Peyer's patch (tissue), 4 donors: ENCODE measurements around the gene TIAM1. TPM values are rescaled to one million over a fixed set of nuclear protein-coding genes. Genes with fewer than 3 reads are reported as not detected.

Experiments
- DNase-seq, 3 donors: peaks; one replicate each; pipeline ENCODE4 v3.0.0-alpha.2; 2017 to 2019
- H3K27ac ChIP-seq, 4 donors: fragments of 200-600 bp; sonication (generic); one replicate each; pipeline ENCODE4 v1.5.1; 2016 to 2019
- H3K27me3 ChIP-seq, 2 donors: fragments of 200-600 bp; sonication (generic); one replicate each; pipeline ENCODE4 v1.5.1; 2019
- H3K36me3 ChIP-seq, 3 donors: fragments of 200-600 bp; sonication (generic); one replicate each; pipeline ENCODE4 v1.5.1; 2016 to 2019
- H3K4me1 ChIP-seq, 4 donors: fragments of 200-600 bp; sonication (generic); one replicate each; pipeline ENCODE4 v1.5.1; 2016 to 2019
- H3K4me3 ChIP-seq, 4 donors: fragments of 200-600 bp; sonication (generic); 1 replicate in 3 of 4; 2 replicates in 1 of 4; pipeline ENCODE4 v1.5.1; 2016 to 2019; ENCODE audit warnings: mild to moderate bottlenecking in 1 of 4
- H3K9me3 ChIP-seq, 4 donors: fragments of 200-600 bp; sonication (generic); one replicate each; pipeline ENCODE4 v1.5.1; 2016 to 2019; ENCODE audit warnings: mild to moderate bottlenecking in 1 of 4
- CTCF ChIP-seq, 6 experiments: fragments of 450-650 bp in 4 of 6; fragments of 200-600 bp in 2 of 6; sonication (generic) in 1 of 6; IDR thresholded peaks; one replicate each; pipeline ENCODE4 v1.5.1; 2017 to 2019; ENCODE audit warnings: antibody characterized with exemption in 6 of 6, mild to moderate bottlenecking in 3 of 6, moderate library complexity in 1 of 6
- POLR2A ChIP-seq, 2 donors: fragments of 450-650 bp; IDR thresholded peaks; one replicate each; pipeline ENCODE4 v1.5.1; 2017; ENCODE audit warnings: antibody characterized with exemption in 2 of 2, mild to moderate bottlenecking in 2 of 2, moderate library complexity in 2 of 2
- total RNA-seq, 4 donors: library from RNA; depleted of rRNA; stranded (reverse); fragments of >200 nt; gene quantifications; one replicate each; pipeline ENCODE4 v1.1.0, GENCODE V29; 2016

The TIAM1 gene
- total RNA-seq, 4 donors from 2014 or later, result 1.4 to 13.2 (median 2.9) TPM

GRCh38 chr21:31349208-31349607 is 5.1 kb upstream of the TIAM1 start:
- H3K36me3 ChIP-seq, result no peaks in the 10 kb centered on the region
- H3K9me3 ChIP-seq, result no peaks in the 10 kb centered on the region
- no peak for DNase-seq
- H3K4me1 ChIP-seq, result no peaks in the 10 kb centered on the region
- TF ChIP-seq CTCF (IDR thresholded peaks at IDR 0.05), result no peak
- no peak for TF ChIP-seq POLR2A (IDR thresholded peaks at IDR 0.05)
- no peak overlapping the region for H3K27ac ChIP-seq
- H3K27me3 ChIP-seq, result no peaks in the 10 kb centered on the region
- H3K4me3 ChIP-seq, result no peak overlapping the region

GRCh38 chr21:31348188-31348587 is 4.1 kb upstream of the TIAM1 start:
- TF ChIP-seq CTCF (IDR thresholded peaks at IDR 0.05) (no peak), POLR2A (IDR thresholded peaks at IDR 0.05) (no peak)

GRCh38 chr21:31347435-31348032 is 3.5 kb upstream of the TIAM1 start:
- no peak for TF ChIP-seq POLR2A (IDR thresholded peaks at IDR 0.05)
- TF ChIP-seq CTCF (IDR thresholded peaks at IDR 0.05), result peak in 3 of 6 experiments; percentile 7 to 32 (median 26)
- Histone ChIP-seq H3K36me3 (no peaks in the 10 kb centered on the region), H3K27me3 (no peaks in the 10 kb centered on the region), H3K4me1 (no peaks in the 10 kb centered on the region), H3K9me3 (no peaks in the 10 kb centered on the region), H3K4me3 (no peak overlapping the region), H3K27ac (no peak overlapping the region)
- DNase-seq, result no peak

More at GRCh38 chr21:31348188-31348587, 4.1 kb upstream of the TIAM1 start:
- Histone ChIP-seq H3K9me3 (no peaks in the 10 kb centered on the region), H3K27me3 (no peaks in the 10 kb centered on the region), H3K27ac (no peak overlapping the region), H3K4me1 (no peaks in the 10 kb centered on the region), H3K36me3 (no peaks in the 10 kb centered on the region), H3K4me3 (no peak overlapping the region)
- no peak for DNase-seq

GRCh38 chr21:31346256-31346821 is 2.3 kb upstream of the TIAM1 start:
- no peak overlapping the region for H3K4me3 ChIP-seq
- H3K27ac ChIP-seq, result no peak overlapping the region
- H3K27me3 ChIP-seq, result no peaks in the 10 kb centered on the region
- no peak for DNase-seq
- H3K36me3 ChIP-seq, result no peaks in the 10 kb centered on the region
- no peak for TF ChIP-seq POLR2A (IDR thresholded peaks at IDR 0.05)
- no peak for TF ChIP-seq CTCF (IDR thresholded peaks at IDR 0.05)
- H3K9me3 ChIP-seq, result no peaks in the 10 kb centered on the region
- no peaks in the 10 kb centered on the region for H3K4me1 ChIP-seq

- H3K9me3 ChIP-seq, result no peaks in the 10 kb centered on the region
- H3K4me3 ChIP-seq, result no peak overlapping the region
- no peaks in the 10 kb centered on the region for H3K4me1 ChIP-seq
- H3K27me3 ChIP-seq, result no peaks in the 10 kb centered on the region
- TF ChIP-seq CTCF (IDR thresholded peaks at IDR 0.05), result no peak
- TF ChIP-seq POLR2A (IDR thresholded peaks at IDR 0.05), result no peak
- H3K36me3 ChIP-seq, result no peaks in the 10 kb centered on the region
- DNase-seq, result no peak
- no peak overlapping the region for H3K27ac ChIP-seq
Measured at GRCh38 chr21:31345136-31345535, 1.1 kb upstream of the TIAM1 start.
